Lung (tissue), 12 donors: Measurements from ENCODE around the gene VPS8. TPM values are rescaled to one million over a fixed set of nuclear protein-coding genes. Genes with fewer than 3 reads are reported as not detected.
A peak's percentile ranks its signal among the peaks of the same experiment; 100 is the strongest.

Experiments
- ATAC-seq: fragments of 200-7000 bp; cut with Tn5 transposase; one replicate; pipeline ENCODE4 v1.9.1; 2020; ENCODE audit warnings: moderate number of reproducible peaks; ENCODE audit not compliant: insufficient read depth, low FRiP score
- DNase-seq, 3 donors: peaks; one replicate each; pipeline ENCODE4 v3.0.0-alpha.2; 2013 to 2017
- H3K27ac ChIP-seq, 2 donors: one replicate each; pipeline ENCODE4 v1.5.1; 2013; ENCODE audit warnings: mild to moderate bottlenecking in 2 of 2, moderate library complexity in 2 of 2, control low read depth in 1 of 2, inconsistent platforms in 1 of 2, low read depth in 1 of 2, low read length in 1 of 2
- H3K27me3 ChIP-seq, 3 donors: one replicate each; pipeline ENCODE4 v1.5.1; 2013; ENCODE audit warnings: low read length in 2 of 3; ENCODE audit not compliant: control insufficient read depth in 3 of 3, insufficient read depth in 3 of 3
- H3K36me3 ChIP-seq, 4 donors: one replicate each; pipeline ENCODE4 v1.5.1; 2013; ENCODE audit warnings: low read length in 4 of 4, mild to moderate bottlenecking in 1 of 4, moderate library complexity in 1 of 4; ENCODE audit not compliant: control insufficient read depth in 4 of 4, insufficient read depth in 4 of 4
- H3K4me1 ChIP-seq, 5 donors: one replicate each; pipeline ENCODE4 v1.5.1; 2013; ENCODE audit warnings: low read length in 5 of 5, mild to moderate bottlenecking in 2 of 5, moderate library complexity in 1 of 5; ENCODE audit not compliant: control insufficient read depth in 5 of 5, insufficient read depth in 5 of 5
- H3K4me3 ChIP-seq: one replicate; pipeline ENCODE4 v1.5.1; 2013; ENCODE audit warnings: mild to moderate bottlenecking, control low read depth, moderate library complexity
- H3K9ac ChIP-seq, 2 donors: one replicate each; pipeline ENCODE4 v1.5.1; 2013; ENCODE audit warnings: low read length in 2 of 2, control low read depth in 1 of 2; ENCODE audit not compliant: insufficient read depth in 1 of 2
- H3K9me3 ChIP-seq, 4 donors: one replicate each; pipeline ENCODE4 v1.5.1; 2013; ENCODE audit warnings: low read length in 3 of 4, mild to moderate bottlenecking in 1 of 4, moderate library complexity in 1 of 4; ENCODE audit not compliant: control insufficient read depth in 4 of 4, insufficient read depth in 3 of 4
- WGBS, 2 donors: extraction: QIAGEN DNeasy Blood & Tissue Kit; methylation state at CpG; one replicate each; pipeline ENCODE4 v1.1.7; 2013; 5-methylcytosine and 5-hydroxymethylcytosine counted together
- polyA plus RNA-seq, 2 donors: library from polyadenylated mRNA; stranded (reverse); fragments of 200-250 nt; gene quantifications; one replicate each; pipeline ENCODE4 v1.2.1, GENCODE V29; 2013
- total RNA-seq, 2 donors: library from RNA; depleted of rRNA in 1 of 2; stranded (reverse); fragments of >200 nt in 1 of 2; gene quantifications; one replicate each; pipeline ENCODE4 v1.2.1, GENCODE V29; 2014 to 2021
- TF ChIP-seq, protein P1 (sequence below): IDR thresholded peaks from 2 replicates; pipeline ENCODE4 v1.5.1; 2012; ENCODE audit warnings: mild to moderate bottlenecking; ENCODE audit errors: control extremely low read depth, extremely low read depth
- donor health status: control.
- donor health status: control.
- donor health status: Bipolar disorder and iron deficiency.
- donor health status: healthy.
- donor health status: DM: yes; HTN: yes; CAD: no.

The VPS8 gene
- total and polyA plus RNA-seq, 4 donors: 13.9 to 184 (median 38.5) TPM

DNA sequence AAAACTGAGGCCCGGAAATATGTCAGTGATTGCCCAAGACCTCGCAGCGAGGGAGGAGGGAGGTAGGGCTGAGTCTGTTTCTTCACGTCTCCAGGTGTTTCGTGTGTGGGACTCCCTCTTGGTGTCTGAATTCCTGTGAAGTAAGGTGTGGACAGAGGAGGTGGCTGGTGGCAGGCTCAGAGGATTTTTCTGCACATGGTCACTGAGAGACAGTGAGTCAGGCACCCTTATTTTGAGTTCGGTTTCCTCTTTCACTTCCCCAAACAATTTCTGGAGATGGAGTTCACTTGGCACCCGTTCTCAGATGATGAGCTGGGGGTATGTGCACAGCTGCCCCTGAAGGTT lies 46.3 kb upstream of the VPS8 start:
- H3K36me3 ChIP-seq: no peaks in the 10 kb centered on the region
- H3K27ac ChIP-seq: no peak overlapping the region
- TF ChIP-seq, protein P1, sequence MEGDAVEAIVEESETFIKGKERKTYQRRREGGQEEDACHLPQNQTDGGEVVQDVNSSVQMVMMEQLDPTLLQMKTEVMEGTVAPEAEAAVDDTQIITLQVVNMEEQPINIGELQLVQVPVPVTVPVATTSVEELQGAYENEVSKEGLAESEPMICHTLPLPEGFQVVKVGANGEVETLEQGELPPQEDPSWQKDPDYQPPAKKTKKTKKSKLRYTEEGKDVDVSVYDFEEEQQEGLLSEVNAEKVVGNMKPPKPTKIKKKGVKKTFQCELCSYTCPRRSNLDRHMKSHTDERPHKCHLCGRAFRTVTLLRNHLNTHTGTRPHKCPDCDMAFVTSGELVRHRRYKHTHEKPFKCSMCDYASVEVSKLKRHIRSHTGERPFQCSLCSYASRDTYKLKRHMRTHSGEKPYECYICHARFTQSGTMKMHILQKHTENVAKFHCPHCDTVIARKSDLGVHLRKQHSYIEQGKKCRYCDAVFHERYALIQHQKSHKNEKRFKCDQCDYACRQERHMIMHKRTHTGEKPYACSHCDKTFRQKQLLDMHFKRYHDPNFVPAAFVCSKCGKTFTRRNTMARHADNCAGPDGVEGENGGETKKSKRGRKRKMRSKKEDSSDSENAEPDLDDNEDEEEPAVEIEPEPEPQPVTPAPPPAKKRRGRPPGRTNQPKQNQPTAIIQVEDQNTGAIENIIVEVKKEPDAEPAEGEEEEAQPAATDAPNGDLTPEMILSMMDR: no peak
- H3K4me1 ChIP-seq: peaks cover 0 to 16% (median 8%) of the 10 kb centered on the region in 5 donors
- 46 to 57% methylated on average over 7 of the region's 7 CpGs for WGBS, 2 donors
- no peak overlapping the region for H3K9ac ChIP-seq
- no peak overlapping the region for H3K4me3 ChIP-seq
- H3K9me3 ChIP-seq: no peaks in the 10 kb centered on the region
- ATAC-seq (peak; percentile 39), DNase-seq (no peak)
- H3K27me3 ChIP-seq: no peaks in the 10 kb centered on the region

DNA sequence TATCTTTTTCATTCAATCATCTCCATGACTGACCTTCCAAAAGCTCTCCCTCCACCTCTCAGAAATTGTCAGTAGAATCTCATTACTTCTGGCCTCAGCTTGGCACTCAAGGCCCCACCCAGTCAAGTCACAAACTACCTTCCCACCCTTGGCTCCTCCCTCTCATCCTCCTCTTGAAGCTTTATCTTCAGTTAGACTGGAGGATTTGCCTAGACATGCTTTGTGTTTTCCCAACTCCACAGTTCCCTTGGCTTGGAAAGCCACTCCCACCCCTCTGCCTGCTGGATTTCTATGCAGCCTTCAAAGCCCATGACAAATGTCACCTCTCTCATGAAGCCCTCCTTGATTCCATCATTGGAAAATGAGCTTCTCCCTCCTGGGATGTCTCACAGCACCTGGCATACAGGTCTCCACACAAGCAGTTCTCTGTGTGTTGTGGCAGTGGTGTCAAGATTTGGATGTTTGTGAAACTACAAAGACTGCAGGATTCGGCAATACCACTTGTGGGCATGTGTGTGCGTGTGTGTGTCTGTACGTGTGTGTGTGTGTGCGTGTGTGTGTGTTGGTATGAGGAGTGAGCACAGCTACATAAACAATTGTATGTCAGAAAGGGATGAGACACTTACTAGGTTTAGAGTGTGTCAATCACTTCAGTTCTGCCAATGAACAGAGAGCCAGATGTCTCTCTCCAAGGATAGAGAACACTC lies 45.3 kb upstream of the VPS8 start:
- ATAC-seq (no peak), DNase-seq (no peak)
- WGBS, 2 donors: 80% methylated on average over 4 of the region's 4 CpGs
- Histone ChIP-seq H3K9me3 (no peaks in the 10 kb centered on the region), H3K27ac (no peak overlapping the region), H3K4me3 (no peak overlapping the region), H3K27me3 (no peaks in the 10 kb centered on the region), H3K9ac (no peak overlapping the region), H3K4me1 (peaks cover 0 to 14% (median 2%) of the 10 kb centered on the region in 5 donors), H3K36me3 (no peaks in the 10 kb centered on the region)
- TF ChIP-seq, protein P1: no peak

DNA sequence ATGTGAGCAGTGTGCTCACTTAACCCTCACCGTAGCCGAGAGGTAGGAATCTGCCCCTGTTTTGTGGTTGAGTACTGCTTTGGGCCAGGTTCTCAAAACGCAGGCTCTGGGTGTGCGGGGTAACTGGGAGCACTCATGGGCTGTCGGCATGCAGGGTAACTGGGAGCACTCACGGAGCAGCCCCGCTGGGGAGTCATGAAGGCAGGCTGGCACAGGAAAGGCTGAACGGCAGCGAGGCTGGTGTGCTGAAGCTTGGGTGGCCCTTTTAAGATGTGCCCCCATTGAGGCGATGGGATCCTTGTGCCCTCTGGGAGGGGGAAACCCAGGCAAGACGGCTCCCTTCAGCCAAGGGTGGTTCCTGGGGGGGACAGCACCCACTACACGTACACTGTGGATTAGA lies 44.6 kb upstream of the VPS8 start:
- no peak overlapping the region for H3K4me3 ChIP-seq
- no peaks in the 10 kb centered on the region for H3K9me3 ChIP-seq
- WGBS, 2 donors: 87 to 92% methylated on average over 12 of the region's 12 CpGs
- H3K4me1 ChIP-seq: peaks cover 0 to 19% (median 7%) of the 10 kb centered on the region in 5 donors
- no peak overlapping the region for H3K27ac ChIP-seq
- no peaks in the 10 kb centered on the region for H3K36me3 ChIP-seq
- DNase-seq (no peak), ATAC-seq (no peak)
- H3K9ac ChIP-seq: no peak overlapping the region
- TF ChIP-seq, protein P1: no peak
- no peaks in the 10 kb centered on the region for H3K27me3 ChIP-seq
